Nucleus accumbens (tissue), 56 donors: Measurements from ENCODE around the gene STX19.
A peak's percentile ranks its signal among the peaks of the same experiment; 100 is the strongest.
"Not testable (repeated sequence)": the region's sequence is repeated elsewhere in the genome, so short reads cannot be mapped to it uniquely, and the experiment has no call there.

Experiments
- DNase-seq, 56 donors: peaks; one replicate each; lab custom pipeline; 2025; lab: John Stamatoyannopoulos, UW

Gene STX19

DNA sequence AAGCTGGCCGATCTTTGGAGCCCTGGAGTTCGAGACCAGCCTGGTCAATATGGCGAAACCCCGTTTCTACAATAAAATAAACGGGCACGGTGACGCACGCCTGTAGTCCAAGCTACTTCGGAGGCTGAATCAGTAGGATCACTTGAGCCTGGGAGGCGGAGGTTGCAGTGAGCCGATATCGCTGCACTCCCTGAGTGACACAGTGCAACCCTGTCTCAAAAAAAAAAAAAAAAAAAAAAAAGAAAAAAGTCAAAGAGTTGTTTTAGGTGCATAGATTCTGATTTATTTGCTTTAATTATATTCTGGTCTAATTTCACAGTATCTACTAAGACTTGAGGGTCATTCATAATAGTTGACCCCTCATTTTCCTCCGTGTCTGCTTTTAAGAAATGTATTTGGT lies 46.7 kb downstream of the STX19 start:
- DNase-seq: no peak

DNA sequence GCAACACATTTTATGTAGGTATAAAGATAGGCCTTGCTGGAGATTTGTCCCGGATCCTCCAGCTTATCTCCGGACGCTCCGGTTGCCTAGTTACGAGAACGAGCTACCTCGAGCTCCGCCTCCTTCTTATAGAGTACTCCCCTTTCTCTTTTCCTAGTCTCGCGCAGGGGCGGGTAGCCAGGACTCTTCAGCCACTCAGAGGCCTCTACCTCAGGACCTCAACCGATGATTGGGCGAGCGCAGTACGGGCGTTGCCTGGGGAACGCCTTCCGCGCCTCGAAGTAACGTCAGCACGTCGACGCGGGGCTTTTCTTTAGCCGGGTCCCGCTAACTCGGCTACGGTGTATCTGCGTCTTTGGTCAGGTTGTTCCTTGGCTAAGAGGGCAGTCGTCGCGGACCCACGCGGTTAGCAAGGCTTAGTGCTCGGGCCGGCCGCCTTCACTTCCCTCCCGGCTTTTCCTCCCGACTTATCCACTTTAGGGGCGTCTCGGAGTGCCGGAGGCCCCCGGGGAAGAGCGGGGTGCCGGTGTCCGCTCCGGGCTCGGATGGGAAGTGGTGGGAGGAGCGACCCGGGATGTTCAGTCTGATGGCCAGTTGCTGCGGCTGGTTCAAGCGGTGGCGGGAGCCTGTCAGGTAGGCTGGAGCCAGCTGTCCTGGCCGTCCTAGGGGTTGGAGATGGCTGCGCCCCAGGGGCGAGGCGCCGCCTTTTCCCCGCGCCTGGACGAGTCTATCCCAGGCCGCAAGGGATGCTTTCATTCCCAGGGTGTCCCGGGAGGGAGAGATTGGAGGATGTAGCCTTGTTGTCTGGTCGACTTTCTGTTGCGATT lies 48.3 kb downstream of the STX19 start, which contains the start of gene ARL13B:
Gene ARL13B (plus strand): TSS at position 306 of the 827 bp plus-strand sequence. CDS start 269 bp downstream, at position 575.
- peak; percentile 69 to 99 (median 95) for DNase-seq

DNA sequence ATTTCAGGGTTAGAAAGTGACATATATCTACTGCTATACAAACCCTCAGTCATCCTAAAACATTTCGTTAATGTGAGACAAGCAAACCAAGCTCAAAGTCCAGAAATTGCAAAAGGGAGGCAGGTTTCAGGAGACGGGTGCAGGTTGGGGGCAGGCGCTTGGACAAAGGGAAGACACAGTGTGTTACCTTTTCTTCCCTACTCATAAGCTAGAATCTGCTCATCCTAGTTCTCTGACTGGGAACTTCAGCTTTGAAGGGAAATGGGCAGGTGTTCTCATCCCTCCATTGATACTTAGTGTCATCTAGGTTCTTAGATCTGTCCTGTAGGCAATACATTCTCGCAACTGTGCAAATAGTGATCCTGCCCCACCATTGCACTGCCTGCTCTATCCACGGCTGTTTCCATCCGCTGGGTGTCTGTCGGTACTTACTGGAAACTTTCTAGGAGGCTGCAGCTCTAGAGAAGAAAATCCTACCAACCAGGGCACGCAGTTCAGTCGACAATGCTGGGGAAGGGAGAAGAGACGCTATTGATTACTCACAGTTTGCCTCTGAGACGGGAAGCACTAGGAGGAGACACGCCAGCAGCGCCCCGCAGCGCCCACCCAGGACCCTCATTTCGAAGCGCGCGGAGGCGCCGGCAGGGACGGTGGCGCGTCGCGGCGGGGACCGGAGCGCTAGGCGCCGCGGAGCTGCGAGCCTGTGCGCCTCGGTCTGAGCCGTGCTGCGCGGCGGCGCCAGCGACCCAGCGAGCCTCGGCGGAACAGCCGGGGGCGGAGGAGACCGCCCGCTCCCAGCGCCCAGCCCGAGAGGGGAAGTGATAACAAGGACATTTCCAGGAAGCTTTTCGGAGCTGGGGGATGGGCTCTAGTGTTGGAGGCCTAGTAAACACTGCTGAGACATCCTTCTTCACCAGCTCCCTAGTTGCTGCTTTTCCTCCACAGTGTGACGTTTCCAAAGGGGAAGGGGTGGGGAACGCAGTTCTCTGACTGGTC lies 55.0 kb downstream of the STX19 start, which contains the start of gene PROS1:
Gene PROS1 (minus strand): TSS at position 766 of the 996 bp plus-strand sequence. CDS start 147 bp downstream, at position 619.
- DNase-seq: peak in 55 of 56 donors; percentile 8 to 86 (median 55)

- DNase-seq: no peak
Observed at GRCh38 chr3:93969997-93970396, 58.4 kb downstream of the STX19 start.

- DNase-seq: peak in 1 of 56 donors; percentile 1
Observed at GRCh38 chr3:93969443-93969842, 59.0 kb downstream of the STX19 start.

DNA sequence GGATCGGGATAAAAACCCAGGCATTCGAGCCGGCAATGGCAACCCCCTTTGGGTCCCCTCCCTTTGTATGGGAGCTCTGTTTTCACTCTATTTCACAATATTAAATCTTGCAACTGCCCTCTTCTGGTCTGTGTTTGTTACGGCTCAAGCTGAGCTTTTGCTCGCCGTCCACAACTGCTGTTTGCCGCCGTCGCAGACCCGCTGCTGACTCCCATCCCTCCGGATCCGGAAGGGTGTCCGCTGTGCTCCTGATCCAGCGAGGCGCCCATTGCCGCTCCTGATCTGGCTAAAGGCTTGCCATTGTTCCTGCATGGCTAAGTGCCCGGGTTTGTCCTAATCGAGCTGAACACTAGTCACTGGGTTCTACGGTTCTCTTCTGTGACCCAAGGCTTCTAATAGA lies 63.3 kb downstream of the STX19 start:
- DNase-seq: not testable (repeated sequence)
